B cell (primary cell): ENCODE results near the gene TBXA2R.

ENCODE experiments used
- CTCF ChIP-seq: fragments of 200-600 bp; IDR thresholded peaks from one replicate; pipeline ENCODE4 v1.8.0; 2022; ENCODE audit warnings: antibody characterized with exemption, mild to moderate bottlenecking
- EZH2 ChIP-seq: IDR thresholded peaks from 2 replicates; pipeline ENCODE4 v1.6.1; 2012; ENCODE audit warnings: borderline replicate concordance, low read depth, mild to moderate bottlenecking, moderate library complexity, low read length; ENCODE audit not compliant: insufficient read depth, poor library complexity, severe bottlenecking

DNA sequence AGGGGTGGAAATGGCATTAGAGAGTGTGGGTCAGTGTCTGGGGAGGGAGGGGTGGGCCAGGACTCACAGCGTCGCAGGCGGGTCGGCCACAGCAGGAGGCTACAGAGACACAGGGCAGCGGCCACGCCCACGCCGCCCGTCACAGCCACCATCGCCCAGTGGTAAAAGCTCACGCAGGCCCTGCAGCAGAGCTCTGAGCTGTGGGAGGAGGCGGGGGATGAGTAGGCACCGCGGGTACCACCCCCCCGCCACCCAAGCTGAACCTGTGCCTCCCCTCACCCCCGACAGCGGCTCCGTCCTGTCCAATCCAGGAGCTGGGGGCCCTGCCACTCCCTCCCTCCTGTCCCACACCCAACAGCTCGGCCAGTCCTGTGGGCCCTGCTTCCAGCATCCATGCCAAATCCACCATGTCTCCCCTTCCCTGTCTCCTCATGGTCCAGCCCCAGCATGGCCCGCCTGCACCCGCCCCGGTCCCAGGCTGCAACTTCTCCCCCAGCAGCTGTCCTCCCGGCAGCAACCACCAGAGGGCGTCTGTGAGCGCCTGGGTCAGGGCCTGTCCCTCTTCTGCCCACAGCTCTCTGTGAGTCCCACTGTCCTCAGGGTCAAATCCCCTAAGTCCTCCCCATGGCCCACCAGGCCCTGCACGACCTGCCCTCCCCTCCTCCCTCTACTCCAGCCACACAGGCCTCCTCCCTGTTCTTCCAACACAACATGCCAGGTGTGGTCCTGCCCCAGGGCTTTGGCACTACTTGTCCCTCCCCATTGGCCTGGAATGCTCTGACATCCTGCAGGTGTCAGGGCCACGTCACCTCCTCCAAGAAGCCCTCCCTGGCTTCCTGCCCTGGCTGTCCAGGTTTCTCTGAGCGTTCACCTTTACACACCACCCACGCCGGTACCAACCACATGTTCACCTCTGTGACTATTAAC lies 61.7 kb downstream of the TBXA2R start:
- no peak for TF ChIP-seq EZH2
- TF ChIP-seq CTCF = peak; percentile 90
